GM21360 (cell line): ENCODE data around the gene PFN1.
A peak's percentile ranks its signal among the peaks of the same experiment; 100 is the strongest.

Source experiments
- ATAC-seq: cut with Tn5 transposase; IDR thresholded peaks from one replicate; pipeline ENCODE4 v1.9.1; 2021; ENCODE audit warnings: mild to moderate bottlenecking, moderate library complexity; ENCODE audit not compliant: unreplicated experiment

The PFN1 gene

DNA sequence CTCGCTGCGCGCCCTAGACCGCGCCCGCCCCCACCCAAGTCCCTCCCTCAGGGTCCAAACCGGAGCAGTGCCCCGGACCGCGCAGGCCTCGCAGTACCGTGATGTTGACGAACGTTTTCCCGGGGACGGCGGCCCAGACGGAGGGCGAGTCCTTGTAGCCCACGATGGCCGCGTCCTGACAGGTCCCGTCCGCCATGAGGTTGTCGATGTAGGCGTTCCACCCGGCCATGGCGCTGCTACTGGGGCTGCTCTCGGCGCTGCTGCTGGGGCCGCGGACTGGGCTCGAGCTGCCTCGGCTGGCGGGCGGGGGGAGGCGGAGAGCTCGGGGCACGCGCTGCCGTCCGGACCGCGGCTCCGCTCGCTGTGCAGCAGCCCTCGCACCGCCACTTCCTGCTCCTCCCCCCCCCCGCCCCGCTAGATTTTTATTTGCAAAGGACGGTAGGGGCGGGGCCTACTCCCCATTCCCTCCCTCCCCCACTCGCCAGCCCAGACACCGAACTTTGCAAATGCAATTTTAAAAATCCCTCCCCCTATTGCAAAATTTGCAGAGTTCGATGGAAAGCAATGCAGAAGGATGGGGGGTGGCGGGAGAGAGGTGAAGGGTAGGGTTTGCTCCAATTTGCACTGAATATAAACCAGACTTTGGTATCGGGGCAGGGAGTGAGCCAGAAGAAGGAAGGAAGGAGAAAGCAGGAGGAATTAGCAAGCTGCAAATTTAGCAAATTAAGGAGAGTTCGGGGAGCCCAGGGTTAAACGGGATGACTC is at the start of gene PFN1:
TSS of gene PFN1 (minus strand) at position 365 of the 765 bp plus-strand sequence. CDS start at position 229, 136 bp downstream.
- ATAC-seq: no peak

GRCh38 chr17:4997302-4998026 is 49.1 kb upstream of the PFN1 start, which contains the start of the genes INCA1 and KIF1C:
TSS of gene INCA1 (minus strand) at chr17:4997522. CDS start at chr17:4994437, 3,085 bp downstream.
TSS of gene KIF1C (plus strand) at chr17:4997950. CDS start at chr17:5000247, 2,297 bp downstream.
- ATAC-seq: peak; percentile 68

DNA sequence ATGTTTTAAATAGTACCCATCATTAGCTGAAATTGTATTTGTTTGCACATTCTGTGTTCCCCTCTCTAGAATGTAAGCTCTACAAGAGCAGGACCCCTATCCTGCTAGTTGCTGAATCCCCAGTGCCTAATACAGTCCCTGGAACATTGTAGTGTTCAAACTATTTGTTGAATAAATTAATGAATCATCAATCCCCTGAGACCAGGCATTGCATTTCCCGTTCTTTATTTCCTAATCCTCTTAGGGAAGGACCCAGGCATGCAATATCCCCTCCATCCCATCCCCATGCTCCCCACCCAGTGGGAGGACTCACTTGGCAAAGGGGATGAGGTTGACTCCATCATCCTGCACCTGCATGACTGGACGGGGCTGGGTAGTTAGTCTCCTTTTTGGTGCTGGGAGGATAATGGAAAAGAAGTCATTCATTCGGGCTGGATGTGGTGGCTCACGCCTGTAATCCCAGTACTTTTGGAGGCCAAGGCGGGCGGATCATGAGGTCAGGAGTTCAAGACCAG is 45.8 kb upstream of the PFN1 start:
- no peak for ATAC-seq

- ATAC-seq: peak; percentile 7
Measured at GRCh38 chr17:4987767-4988567, 39.6 kb upstream of the PFN1 start.

GRCh38 chr17:4986951-4987766 is 38.8 kb upstream of the PFN1 start, which contains the start of gene CAMTA2:
TSS of gene CAMTA2 (minus strand) at chr17:4987675. CDS start at chr17:4986222, 1,453 bp downstream.
- peak; percentile 45 for ATAC-seq

GRCh38 chr17:4986403-4986802 is 38.1 kb upstream of the PFN1 start:
- ATAC-seq: no peak

DNA sequence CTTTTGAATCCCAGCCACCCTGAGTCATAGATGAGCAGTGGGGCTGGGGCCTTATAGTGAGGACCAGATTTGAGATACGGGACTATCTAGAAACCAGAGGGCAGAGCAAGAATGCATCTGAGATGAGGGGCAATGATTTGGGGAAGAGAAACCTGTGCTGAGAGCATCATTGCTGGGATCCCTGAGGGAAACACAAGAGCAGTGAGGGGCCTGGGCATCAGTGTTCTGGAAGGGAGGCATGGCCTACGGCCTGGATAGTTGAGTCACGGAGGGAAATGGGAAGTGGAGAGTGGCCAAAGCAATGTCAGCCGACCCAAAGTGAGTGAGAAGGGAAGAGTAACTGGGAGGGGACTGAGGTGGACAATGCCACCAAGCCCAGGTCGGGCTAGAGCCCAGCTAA is 34.0 kb upstream of the PFN1 start:
- no peak for ATAC-seq

DNA sequence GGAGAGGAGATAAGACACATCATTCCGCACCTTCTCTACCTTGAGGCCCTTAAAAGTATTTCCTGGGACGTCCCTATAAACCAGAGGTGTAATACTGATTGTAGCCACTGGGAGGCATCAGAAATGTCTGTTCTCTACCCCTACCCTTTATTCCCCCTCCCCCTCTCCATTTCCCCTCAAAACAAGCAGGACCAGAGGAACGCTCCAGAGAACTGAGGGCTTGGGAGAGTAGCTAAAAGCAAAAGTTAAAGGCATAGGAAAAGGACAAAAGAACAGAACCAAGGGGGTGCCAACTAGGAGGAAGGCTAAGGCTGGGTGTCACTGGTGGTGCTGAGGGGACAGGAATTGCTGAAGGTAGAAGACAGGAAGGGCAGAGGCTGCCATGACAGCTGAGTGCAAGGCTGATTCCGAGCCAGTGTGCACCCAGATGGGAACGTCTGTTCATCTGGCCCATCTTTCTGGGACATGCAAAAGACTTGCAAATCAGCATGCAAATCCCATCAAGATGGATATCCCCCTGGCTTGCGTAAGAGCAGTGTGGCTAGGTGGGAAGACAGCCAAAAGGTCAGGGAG is 32.4 kb upstream of the PFN1 start:
- no peak for ATAC-seq

GRCh38 chr17:4978726-4979125 is 30.4 kb upstream of the PFN1 start:
- no peak for ATAC-seq

DNA sequence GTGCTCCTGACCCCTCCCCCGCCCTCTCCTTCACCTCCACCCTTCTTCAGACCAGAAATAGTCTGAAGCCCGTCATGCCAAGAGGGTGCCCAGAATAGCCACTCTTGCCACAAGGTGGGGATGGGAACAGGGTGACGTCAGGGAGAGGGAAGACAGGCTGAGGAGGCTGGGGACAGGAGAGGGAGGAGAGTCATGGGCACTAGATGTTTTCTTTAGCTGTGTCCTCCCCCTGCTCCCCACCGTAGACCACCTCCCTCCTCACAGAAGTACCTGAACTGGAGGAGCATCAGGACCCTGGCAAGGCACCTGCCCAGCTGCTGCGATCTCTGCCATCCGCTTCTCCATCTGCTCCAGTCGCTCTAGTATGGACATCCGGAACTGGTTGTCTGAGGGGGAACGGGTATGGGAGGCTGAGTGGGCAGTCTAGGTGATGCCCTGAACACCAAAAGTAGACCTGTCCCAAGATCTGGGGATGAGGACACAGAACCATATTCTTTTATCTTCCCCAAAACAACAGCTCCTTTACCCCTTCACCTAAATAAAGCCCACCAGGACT is 25.9 kb upstream of the PFN1 start:
- ATAC-seq: no peak

GRCh38 chr17:4973256-4974114 is 25.2 kb upstream of the PFN1 start:
- ATAC-seq: no peak

DNA sequence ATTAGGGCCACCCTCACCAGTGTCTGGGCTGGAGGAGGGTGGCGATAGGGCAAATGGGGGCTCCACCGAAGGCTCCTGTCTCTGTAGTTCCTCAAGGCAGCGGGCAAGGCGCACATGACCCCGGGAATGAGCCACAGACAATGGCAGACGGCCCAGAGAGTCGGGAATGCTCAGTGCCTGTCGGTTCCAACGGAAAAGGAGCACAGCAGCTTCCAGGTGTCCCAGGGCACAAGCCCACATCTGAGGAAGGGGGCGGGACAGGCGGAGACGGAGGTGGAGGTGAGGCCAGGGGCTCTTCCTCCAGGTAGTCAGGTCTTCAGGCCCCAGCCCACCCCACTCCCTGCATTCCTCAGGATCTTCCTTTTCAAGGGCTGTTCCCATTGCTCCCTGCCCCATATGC is 24.4 kb upstream of the PFN1 start:
- no peak for ATAC-seq

DNA sequence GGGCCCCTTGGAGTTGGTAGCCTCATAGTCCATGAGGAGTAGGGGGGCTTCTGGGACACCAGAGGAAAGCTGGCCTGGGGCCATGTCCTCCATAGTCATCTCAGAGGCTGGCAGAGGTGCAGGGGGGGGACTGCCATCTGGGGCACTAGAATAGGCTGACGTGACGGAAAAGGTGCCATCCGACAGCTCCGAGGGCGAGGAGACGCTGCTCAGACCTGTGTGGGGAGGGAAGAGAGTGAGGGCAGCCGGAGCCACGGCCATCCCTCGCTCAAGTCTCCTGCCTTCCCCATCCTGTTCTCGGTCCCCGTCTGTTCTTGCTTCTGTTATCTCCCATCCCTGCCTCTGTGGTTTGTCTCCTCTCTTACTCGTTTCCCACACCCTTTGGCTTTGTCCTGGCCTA is 24.0 kb upstream of the PFN1 start:
- ATAC-seq: no peak

DNA sequence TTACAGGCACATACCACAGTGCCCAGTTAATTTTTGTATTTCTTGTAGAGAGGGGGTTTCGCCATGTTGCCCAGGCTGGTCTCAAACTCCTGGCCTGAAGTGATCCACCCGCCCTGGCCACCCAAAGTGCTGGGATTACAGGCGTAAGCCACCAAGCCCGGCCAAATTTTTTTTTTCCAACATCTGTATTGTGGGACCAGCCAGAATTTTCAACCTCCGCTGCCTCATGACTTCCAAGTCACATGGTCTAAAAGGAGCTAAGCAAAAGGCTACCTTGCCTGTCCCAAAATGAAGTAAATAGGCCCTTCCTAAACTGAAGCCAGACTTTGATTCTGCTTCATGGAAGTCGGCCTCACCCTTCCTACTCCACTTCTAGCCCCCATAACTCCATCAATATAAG is 23.5 kb upstream of the PFN1 start:
- ATAC-seq: no peak

- no peak for ATAC-seq
Measured at GRCh38 chr17:4970273-4970672, 21.9 kb upstream of the PFN1 start.

DNA sequence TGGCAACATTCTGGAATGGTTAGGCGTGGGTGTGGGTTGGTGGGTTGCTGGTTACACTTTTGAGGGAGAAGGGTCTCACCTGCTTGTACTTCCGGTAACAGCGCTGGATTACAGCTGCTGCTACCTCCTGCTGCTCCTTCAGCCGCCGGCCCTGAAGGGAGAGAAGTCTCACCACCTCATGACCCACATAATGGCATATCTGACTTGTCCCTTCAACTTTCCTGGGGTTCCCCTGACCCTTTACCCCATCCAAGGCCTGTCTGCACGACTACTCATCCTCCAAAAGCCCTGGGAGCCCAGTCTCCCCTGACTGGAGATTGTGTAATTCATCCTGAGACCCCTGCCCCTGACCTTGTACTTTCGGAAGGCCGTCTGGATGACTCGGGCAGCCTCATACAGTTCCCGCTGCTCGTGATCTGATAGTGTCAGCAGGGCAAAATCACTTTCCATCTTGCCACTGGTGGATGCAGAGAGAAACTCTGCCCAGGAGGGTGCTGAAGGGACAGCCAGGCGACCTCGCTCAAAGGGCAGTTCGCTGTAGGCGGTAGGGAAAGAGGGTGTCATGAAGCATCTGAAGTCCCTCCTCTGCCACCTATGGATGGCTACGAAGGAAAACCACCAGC is 21.3 kb upstream of the PFN1 start:
- ATAC-seq: no peak

GRCh38 chr17:4969047-4969550 is 20.8 kb upstream of the PFN1 start:
- no peak for ATAC-seq

- ATAC-seq: no peak
Measured at GRCh38 chr17:4968486-4969046, 20.2 kb upstream of the PFN1 start.
